ENCODE data around the gene CABLES2.

CABLES2 gene

DNA sequence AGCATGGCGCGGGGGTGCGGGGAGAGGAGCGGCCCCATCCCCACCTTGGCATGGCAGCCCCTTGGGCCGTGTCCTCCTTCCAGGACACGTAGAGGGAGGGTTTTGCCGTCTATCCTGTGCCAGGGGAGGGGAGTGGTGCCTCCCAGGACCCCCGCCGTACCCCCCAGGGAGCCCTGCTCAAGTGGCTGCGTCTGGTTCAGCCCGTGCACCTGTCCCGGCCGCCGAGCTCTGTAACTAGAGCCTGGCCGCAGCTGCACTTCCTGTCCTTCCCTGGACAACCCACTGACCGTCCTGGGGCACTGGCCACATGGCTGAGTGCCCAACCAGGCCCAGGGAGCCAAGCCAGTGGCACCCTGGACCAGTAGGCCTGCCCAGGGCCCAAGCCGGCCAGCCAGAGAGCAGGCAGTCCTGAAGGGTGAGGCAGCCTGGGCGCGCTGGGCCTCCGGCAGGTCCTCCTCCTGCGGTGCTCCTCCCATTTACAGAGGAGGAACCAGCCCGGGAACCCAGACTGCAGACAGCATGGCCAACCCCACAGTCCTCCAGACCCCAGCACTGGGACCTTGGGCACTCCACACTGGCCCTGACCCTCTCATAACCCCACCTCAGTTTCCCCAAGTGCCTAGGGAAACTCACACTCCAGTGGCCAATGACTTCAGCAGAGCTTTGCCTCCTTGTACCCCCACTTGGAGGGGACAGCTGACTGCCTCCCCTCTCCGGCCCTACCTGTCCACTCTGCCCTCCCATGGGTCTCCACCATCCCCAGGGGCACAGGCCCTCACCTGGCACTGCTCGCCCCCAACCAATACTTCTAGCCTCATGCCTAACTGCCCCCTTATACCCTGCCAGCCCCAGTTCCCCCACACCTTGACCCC is 48.7 kb downstream of the CABLES2 start:
- peak; percentile 54 for DNase-seq

DNA sequence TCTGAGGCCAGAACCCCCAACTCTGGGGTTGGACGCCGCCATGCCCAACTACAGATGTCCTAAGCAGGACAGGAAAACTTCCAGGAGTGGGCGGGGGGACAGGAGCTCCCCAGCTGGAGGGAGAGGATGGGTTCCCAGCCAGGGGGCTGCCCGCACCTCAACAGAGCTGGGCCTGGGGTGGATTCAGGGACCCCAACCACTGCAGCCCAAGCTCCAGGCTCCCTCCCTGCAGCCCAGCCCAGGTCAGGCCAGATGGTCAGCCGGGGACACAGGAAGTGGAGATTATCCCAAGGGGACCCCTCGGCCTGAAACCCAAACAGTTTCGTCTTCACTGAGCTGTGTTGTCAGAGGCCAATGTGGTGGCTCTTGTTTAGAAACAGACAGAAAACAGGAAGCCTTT is 49.4 kb downstream of the CABLES2 start:
- DNase-seq = peak; percentile 46

DNA sequence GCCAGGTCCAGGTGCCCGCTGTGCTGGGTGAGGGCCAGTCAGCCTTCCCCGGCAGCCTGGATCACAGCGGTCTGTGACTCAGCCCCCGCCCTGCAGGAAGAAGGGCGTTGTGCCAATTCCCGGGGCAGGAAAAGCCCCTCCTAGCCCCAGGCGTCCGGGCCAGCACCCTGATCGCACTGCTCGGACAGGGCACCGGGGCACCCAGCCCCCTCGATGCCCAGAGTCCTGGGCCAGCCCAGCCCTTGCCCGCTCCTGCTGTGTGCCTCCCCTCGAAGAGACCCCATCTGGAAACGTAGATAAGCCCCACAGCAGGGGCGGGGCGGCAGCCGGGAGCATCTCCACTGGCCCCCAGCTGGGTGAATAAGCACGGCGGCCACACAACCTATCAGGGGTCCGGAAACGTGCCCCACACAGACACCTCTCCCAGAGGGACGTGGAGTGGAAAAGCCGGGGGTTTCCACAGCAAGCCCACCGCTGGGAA is 49.9 kb downstream of the CABLES2 start:
- no peak for DNase-seq

DNA sequence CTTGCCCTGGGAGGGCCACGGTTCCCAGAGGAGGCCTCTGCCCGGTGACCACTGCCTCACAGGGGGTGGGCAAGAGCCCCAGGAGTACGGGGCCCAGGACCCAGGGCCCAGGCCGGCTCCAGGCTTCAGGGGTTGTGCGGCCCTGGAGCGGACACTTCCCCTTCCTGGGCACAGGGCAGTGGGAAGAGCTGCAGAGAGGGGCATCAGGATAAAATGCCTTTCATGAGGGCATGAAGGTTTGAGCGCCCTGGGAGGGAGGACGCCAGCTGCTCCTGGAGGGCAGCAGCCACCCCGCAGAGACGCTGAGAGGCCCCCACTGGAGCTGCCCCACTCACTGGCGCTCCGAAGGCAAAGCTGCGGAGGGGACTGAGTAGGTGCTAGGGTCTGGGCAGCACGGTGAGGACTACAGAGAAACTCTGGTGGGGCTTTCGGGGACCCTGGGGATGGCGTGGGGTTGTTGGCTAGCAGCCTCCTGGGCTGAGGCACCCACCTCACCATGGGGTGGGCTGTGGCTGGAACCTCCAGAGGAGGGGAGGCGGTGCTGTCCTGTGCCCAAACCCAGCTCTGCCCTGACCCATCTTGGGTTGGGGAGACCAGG is 50.4 kb downstream of the CABLES2 start:
- no peak for DNase-seq

DNA sequence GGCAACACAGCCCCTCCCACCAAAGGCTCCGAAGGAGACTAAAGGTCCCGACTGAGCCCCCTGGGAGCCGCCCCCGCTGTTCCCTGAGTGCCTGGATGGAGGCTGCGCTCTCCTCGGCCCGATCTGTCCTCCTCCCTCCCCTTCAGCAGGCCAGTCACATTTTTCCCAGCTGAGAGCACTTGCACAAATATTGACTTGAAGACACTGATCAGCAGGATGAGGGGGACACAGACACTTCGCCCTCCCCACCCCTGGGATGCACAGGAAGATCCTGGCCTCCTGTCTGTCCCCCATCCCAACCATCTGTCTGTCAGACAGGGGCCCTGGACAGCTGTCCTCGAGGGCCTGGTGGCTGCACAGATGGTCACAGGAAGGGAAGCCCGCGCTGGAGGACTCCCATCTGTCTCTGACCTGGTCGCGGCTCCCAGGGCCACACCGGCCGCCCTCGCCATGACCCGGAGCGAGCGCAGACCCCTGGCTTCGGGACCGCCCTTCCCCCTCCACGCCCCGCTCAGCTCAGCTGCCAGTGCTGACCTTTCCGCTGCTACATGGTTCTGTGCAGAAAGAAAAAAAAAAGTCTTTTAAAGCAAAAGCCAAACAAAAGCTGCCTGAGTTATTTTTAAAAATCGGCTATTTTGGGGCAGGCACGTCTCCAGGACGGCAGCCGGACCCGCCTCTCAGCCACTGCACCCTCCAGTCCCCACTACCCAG is 51.1 kb downstream of the CABLES2 start:
- no peak for DNase-seq

DNA sequence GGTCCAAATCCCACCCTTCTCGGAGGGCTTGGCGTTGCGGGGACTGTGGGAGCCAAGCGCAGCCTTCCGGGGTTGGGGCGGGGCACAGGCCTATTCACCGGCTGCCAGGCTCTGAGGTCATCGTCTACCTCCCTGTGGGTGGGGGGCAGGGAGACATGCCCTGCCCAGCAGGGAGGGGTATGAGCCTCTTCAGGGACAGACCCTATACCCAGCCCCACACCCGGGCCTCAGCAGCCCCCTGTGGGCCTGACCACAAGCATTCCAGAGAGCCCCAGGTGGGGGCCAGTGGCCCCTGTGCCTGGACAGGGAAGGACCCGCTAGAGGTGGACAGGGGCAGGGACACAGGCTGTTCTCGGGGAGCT is 51.6 kb downstream of the CABLES2 start:
- no peak for DNase-seq

DNA sequence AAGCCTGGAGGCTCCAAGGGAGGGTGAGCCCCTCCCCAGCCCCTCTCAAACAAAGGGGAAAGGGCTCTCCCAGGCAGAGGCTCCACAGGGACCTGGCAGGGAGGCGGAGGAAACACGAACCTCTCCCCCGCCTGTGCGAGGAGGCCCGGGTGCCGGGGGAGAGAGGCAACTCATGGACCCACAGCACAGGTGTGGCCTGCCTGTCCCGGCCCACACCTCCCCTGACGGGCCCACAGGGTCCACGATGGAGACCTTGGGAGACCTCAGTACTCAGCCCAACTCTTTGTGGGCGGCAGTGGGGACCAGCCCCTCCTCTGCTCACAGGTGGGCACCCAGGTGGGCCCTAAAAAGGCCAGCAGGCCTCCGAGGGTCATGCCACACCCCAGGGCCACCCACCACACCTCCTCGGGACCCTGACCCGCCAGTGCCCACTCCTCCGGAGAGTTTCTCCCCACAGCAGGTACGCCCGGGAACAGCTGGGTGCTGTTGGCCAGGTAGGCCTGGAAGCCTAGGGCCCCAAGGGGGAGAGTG is 52.2 kb downstream of the CABLES2 start:
- no peak for DNase-seq

DNA sequence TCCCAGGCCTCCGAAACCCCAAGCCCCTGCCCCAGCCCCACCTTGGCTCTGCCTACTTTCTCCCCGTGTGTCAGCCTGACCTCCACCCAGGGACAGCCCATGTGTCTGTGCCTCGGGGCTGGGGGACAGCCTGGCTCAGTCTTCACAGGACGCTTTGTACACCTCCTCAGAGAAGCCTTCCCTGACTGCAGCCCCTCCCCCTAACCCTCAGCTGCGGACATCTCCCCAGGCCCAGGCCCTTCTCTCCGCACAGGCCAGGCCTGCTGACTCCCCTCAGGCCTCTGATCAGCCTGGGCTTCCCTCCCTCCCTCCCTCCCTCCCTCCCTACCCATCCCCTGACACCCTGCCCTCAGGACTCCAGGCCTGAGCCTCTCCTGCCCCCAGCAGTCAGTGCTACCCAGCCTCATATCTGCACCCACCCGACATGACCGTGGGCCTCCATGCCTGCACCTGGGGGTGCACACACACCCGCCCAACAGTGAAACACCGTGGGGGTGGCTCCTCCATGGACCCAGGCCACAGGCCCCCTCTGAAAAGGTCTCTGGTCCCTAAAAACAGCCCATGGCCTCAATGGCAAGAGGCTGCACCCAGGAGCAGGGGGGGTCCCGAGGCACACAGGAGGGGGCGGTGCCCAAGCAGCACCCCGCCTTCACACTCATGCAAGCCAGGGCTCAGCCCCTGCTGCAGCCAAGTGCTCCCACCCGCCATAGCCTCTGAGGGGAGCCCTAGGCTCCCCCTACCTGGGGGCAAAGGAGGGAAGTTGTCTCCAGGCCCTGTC is 52.9 kb downstream of the CABLES2 start:
- peak; percentile 83 for DNase-seq

DNA sequence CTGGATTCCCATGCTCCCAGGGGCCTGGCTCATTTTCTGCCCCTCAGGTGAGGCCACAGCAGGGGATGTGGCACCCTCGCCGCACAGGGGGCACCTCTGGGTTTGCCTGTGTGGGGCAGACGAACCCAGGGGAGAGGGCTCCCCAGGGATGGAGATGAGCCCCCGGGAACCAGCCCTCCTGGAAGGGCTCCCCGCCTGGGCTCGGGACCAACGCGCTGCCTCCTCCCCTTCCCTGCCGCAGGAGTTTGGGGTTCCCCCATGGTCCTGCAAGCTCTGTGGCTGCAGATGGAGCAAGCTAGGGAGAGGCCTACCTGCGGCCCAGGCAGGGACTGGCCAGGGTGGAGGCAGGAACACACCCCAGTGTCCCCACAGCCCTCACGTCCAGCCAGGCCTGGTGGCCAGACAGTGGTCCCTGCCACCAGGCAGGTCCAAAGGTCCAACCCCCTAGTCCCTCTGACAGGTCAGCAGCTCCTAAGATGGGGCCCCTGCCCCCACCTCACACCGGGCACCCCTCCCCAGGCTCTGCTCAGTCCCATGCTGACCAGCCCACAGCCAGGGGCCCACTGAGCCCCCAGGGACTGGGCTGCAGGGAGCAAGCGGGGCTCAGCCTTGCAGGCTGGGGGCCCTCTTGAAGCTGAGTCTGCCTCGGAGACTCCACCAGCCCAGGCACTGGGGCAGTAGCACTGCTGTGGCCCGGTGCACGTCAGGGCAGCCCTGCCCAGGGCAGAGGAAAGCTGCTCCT is 53.6 kb downstream of the CABLES2 start:
- no peak for DNase-seq

DNA sequence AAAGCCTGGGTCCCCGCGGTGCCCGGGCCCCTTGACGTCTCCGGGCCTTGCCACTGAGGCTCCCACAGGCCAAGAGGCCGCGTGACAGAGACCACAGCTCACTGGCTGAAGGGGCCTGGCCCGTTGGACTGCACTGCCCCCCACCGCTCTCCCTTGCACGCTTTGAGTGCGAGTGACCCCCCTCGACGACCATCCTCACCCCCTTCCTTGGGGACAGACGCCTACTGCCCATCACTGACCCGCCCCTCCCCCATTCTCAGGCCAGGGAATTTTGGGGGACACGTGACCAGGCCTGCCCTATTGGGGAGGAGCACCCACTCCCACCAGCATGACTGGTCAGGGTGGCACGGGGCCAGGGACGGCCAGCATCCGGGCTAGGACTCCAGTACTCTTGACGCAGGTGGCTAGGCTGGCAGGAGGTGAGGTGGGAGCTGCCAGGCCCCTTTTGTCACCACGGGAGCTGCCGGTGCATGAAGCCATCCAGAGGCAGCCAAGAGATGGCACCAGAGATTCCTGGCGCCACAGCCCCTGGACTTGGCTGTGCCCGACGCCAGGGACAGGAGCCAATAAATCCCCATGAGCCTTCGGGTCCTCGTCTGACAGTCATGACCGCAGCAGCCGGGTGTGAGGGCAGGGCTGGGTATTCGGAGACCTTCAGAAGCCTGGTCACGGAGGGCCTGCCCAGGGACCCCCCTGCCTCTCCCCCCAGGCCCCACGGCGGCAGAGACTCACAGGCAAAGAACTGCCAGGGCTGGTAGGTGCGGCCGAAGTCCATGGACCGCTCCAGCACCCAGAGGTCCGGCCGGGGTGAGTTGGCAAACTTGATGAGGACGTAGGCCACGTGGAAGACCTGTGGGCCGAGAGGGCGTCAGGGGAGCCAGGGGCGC is 54.4 kb downstream of the CABLES2 start:
- no peak for DNase-seq

DNA sequence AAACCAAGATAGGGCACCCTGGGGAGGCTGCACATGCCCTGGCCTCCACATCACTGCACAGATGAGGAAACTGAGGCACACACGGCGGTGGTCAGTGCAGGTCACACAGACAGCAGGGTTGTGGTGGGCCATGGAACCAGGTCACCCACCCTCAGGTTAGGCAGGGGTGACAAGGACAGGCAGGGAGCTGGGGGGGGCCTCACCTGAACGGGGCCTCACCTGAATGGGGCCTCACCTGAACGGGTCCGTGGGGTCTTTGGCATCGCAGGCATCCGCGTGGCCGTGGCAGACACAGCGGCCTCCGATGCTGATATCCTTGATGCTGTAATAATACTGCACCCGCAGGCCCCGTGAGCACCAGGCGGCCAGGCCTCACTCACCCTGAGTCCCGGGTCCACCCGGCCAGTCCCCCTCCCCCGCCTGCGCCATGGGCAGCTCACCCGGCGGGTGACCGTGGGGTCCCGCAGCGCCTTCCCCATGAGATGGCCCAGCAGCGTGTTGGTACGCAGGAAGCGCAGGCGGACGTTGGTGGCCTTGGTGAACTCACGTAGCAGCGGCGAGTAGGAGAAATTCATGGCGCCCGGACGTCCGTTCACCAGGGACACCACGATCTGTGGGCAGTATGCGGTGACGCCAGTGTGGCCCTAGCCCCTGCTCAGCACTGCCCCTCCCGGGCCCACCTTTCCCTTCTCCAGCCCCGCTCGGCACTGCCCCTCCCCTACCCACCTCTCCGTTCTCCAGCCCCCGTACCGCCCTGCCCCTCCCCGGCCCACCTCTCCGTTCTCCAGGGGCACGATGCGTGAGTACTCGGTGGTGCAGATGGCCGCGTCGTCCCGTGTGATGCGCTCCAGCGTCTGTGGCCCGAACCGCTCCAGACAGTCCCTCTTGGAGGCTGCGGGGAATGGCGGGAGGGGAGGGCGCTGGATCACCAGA is 55.4 kb downstream of the CABLES2 start:
- DNase-seq = no peak

DNA sequence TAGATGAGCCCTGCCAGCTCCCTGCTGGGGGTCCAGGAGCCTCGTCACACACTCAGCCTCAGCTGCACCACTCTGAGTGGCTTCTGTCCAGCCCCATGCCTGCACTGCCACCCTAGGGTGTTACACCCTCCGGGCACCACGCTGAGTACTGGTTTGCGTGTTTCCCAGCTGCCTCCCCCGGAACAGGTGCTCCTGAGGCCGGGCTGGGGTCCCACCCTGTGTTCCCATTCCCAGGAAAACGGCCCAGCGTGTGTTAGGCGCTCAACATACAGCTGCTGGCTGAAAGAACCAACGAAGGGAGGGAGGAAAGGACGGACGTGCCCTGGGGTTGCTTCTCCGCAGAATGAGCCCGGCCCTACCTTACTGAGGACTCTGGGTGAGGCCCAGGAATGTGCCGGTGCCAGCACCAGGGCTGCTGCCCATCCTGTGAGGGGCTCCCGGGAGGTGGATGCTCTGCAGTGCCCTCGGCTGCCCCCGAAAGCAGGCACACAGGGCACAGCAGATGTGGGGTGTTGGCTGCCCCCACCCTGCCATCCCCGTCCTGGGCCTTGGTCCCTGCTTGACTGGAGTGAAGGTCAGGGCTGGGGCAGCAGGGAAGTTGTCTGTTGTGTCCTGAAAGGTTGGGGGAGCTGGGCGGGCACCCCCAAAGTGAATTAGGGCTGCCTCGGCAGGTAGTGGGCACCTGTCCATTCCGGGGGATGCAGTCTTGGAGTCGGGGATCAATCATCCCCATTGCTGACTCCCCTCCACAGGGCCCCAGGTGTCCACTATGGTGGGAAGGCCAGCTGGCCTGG is 56.3 kb downstream of the CABLES2 start:
- DNase-seq = no peak

DNA sequence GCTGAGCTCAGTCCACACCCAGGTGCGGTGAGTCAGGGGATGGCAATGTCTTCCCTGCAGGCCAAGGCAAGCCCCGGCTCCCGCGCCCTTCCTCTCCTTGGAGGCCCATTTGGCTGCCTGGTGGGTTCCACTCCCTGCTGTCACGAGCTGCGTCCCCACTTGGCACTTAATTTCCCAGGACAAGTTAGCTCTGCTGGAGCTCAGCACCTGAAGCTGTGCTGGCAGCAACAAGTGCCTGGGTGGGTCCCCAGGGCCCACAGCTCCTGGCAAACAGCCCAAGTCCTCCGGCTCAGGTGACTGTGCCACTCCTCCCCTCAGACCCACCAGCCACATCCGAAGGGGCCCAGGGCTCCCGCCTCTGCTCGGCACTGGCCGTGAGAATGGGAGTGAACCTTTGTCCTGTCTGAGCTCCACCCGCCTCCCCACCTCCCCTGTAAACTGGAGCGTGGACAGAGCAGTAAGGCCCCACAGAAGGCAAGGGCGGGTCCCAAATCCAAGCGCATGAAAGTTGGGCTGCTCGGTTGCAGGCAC is 56.9 kb downstream of the CABLES2 start:
- DNase-seq = peak; percentile 89

DNA sequence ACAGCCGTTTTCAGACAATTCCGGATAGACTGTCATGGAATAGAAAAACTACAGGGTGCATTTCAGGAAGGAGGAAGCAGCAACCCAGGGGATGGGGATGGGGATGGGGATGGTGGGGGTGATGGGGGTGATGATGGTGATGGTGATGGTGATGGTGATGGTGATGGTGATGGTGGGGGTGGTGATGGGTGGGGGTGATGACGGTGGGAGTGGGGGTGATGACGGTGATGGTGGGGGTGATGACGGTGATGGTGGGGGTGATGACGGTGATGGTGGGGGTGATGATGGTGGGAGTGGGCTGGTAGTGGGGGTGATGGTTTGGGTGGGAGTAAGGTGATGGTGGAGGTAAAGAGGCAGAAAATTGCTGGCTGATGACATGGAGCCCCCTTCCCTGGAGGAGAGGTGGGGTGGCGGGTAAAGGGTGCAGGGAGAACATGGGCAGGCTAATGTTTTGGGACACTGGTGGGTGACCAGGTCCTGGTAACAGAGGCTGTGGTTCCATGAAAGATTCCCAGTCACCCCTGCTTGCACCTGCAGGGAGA is 57.5 kb downstream of the CABLES2 start:
- DNase-seq = no peak

DNA sequence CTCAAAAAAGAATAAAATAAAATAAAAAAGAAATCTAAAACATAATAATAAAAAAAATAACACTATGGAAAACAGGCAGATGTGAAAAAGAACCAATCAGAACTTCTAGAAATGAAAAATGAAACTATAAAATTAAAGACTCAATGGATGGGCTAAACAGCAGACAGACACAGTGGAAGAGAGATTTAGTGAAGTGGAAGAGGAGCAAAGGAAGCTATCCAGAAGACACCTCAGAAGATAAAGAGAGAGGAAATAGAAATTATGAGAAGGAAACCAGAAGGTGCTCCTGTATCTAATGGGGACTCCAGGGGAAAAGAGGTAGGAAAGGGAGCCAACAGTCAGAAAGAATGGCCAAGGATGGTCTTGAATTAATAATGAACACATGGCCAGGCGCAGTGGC is 58.5 kb downstream of the CABLES2 start:
- DNase-seq = no peak

DNA sequence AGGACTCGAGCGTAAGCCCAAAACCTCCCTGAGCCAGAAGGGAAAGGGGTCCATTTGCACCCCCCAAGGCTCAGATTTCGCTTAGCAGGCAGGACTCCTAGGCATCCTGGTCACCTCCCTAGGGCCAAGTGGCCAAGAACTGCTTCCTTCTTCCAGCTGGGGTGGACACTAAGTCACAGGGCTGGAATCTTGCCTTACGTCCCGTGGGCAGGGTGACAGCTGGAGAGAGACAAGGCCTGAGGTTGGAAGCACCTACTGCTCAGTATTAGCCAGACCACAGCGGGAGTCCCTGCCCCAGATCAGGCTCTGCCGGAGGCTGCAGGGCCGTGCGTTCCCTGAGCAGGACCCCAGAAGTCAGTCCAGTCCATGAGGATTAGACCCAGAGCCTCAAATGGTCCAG is 59.6 kb downstream of the CABLES2 start:
- no peak for DNase-seq

DNA sequence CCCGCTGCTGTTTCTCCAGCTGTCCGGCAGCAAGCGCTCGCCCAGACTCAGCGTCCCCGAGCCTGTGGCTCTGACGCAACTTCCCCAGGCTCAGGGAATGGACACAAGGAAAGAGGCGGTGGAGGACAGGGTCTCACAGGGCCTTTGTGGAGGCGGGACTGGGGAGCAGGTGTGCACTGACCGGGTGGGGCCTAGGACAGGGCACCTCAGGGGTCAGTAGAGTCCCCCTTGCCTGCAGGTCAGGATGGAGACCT is 60.0 kb downstream of the CABLES2 start:
- no peak for DNase-seq

DNA sequence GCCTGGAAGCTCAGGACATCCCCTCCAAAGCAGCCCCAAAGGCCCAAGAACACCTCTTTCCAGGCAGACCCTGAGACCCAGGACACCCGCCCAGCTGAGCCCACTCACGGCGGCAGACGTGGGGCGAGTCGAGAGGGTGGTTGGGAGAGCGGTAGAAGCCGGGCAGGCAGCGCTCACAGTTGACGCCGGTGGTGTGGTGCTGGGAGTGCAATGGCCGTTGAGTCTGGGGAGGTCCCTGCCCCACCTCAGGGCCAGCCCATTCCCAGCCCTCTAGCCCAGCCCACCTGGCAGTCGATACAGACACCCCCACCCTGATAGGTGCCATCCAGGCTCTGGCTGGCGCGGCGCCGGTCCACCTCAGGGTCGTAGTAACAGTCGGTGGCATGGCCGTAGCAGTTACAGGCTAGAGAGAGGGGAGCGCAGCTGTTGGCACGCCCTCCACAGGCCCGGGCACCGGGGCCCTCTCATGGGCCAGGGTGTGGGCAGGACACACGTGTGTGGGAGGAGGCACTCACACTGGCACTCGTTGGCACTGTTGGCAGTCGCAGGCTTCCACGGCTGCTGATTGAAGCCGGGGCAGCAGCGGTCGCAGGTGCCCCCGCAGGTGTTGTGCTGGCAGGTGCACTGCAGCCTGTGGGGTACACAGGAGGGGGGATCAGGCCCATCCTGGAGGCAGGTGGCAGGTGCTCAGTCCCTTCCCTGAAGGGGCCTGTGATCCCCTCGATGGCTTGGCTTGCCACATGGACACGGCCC is 60.5 kb downstream of the CABLES2 start:
- no peak for DNase-seq
